ENCODE data around the gene INPP5E.

The INPP5E gene, protein sequence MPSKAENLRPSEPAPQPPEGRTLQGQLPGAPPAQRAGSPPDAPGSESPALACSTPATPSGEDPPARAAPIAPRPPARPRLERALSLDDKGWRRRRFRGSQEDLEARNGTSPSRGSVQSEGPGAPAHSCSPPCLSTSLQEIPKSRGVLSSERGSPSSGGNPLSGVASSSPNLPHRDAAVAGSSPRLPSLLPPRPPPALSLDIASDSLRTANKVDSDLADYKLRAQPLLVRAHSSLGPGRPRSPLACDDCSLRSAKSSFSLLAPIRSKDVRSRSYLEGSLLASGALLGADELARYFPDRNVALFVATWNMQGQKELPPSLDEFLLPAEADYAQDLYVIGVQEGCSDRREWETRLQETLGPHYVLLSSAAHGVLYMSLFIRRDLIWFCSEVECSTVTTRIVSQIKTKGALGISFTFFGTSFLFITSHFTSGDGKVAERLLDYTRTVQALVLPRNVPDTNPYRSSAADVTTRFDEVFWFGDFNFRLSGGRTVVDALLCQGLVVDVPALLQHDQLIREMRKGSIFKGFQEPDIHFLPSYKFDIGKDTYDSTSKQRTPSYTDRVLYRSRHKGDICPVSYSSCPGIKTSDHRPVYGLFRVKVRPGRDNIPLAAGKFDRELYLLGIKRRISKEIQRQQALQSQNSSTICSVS

DNA sequence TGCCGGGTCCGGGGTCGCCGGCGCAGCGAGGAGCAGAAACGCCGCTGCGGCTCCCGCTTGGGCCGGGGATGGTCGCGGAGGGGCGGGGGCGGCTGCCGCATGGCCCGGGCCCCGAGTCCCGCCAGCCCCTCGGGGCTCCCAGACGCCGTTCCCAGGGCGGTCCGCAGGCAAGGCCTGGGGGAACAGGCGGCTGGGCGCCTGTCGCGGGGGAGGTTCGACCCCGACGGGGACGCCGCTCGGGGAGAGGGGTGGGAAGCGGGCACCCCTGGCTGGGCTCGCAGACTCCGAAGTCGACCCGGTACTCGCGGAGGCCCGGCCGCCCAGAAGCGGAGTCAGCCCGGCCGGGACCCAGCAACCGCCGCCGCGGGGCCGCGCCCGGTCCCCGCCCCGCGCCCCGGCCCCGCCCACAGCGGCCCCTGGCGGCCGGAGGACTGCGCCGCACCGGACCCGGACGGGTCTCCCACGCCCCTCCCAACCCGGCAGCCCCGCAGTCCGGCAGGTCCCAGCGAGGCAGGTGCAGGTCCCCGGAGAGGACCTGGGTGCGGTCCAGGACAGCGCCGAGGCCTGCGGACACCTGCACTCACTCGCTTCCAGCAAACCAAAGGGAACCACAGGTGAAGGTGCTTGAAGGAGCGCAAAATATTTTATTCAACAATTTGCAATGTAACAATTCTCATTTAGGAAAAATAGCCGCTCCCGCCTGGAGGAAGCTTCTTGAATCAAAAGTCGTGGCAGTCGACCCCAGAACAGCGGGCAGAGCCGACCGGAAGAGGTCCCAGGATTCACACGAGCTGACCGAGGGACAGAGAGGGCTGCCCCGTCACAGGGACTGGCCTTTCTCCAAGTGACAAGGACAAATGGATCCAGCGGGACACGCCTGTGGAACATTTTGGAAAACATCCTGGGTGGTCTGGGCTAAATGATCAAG lies at the start of gene INPP5E:
INPP5E (minus strand) TSS at position 365 of the 928 bp plus-strand sequence. CDS start 426 bp downstream, outside the sequence.
- DNase-seq, result peak in 43 of 56 donors; percentile 7 to 78 (median 39)

DNA sequence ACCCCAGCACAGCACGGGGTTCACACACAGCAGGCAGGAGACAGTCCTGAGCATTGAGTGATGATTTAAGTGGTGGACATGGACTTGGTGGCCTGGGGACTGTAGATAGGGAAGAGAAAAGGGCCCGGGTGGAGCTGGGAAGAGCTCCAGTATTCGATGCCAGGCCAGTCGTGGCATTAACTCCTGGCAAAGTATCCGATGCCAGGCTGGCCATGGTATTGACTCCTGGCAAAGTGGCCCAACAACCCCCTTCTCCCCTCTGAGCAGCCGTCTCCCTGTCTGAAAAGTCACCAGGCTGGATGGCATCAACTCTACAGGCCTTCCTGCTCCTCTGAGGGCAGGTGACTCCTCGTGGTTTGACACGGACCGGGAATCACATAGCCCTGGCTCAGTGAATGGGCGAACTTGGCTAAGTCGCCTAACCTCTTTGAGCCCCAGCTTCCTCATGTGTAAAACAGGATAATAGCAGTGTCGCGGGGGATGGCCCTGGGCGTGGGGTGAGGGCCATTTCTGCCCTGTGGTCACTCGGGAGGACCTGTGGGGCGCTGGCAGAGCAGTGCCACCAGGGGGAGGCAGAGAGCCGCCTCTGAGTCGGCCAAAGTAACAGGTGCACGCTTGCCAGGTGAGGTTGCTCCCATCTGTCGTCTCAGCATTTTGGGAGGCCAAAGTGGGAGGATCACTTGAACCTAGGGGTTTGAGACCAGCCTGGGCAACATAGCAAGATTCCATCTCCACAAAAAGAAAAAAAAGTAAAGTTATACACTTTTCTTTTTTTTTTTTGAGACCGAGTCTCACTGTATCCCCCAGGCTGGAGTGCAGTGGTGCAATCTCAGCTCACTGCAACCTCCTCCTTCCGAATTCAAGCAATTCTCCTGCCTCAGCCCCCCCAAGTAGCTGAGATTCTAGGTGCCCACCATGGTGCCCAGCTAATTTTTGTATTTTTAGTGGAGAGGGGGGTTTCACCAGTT lies 48.9 kb upstream of the INPP5E start:
- DNase-seq, result peak in 39 of 56 donors; percentile 10 to 78 (median 42)

DNA sequence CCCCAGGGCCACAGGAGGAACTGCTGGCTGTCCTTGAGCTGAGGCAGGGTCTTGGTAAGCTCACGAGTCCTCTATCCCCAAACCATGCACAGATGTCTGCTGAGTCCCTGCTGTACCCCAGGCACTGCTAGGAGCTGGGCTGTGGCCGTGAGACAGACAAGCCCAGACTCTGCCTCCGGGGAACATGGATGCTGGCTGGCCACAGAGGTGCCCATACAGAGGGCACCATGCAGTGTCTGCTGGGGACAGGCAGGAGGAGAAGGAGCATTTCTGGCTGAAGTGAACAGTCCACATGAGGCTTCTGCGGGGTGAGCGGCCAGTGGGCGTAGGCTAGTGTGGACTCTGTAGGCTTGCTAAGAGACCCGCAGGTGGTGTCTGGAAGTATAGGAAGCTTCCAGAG lies 48.0 kb upstream of the INPP5E start:
- no peak for DNase-seq

DNA sequence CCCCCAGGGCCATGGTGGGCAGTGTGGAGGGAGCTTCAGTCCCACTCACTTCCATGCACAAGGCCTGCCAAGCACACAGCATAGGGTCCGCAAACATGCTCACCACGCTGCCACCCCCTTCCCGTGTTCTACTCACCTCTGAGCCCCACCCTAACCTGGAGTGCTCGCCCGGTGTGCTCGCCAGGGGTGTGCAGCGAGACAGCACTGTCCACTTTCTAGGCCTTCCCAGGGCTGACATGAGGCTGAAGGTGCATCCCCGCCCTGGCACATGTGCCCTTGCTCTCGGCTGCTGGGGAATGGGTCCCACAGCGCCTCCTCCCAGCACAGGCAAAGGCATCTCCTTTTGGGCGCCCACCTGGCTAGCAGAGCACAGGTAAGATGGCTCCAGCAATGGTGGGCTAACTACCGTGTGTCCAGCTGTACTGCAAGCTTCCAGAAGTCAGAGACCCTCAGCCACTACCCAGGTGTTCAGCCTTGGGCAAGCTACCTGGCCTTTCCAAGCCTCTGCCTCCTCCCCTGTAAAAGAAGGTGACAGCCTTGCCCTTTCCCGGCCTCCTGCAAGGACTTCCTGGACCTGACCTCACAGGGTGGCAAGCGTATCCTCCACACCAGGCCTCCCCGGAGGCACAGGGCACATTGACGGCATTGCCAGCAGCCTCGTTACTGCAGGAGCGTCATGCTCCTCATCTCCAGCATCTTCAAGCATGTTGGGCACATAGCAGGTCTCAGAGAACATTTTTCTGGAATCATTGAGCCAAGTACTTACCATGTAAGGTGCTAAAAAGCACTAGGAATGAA lies 47.4 kb upstream of the INPP5E start:
- DNase-seq, result no peak

DNA sequence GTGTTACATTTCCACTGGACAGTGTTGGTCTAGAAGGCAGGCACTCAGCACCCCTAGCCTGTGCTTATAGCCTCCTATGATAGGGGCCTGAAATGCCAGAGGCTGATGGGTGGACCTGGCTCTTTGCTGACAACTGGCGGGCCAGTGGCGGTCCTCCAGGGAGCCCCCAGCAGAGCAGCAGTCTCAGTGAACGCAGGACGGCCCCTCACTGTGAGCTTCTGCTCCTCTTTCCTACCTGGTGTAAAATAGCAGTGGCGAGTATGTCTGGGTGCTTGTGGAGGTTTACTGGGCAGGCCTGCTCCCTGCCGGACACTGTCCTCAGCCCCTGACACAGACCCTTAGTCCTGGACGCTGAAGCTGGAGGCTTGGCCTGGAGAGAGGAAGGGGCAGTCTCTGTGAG lies 46.5 kb upstream of the INPP5E start:
- no peak for DNase-seq

DNA sequence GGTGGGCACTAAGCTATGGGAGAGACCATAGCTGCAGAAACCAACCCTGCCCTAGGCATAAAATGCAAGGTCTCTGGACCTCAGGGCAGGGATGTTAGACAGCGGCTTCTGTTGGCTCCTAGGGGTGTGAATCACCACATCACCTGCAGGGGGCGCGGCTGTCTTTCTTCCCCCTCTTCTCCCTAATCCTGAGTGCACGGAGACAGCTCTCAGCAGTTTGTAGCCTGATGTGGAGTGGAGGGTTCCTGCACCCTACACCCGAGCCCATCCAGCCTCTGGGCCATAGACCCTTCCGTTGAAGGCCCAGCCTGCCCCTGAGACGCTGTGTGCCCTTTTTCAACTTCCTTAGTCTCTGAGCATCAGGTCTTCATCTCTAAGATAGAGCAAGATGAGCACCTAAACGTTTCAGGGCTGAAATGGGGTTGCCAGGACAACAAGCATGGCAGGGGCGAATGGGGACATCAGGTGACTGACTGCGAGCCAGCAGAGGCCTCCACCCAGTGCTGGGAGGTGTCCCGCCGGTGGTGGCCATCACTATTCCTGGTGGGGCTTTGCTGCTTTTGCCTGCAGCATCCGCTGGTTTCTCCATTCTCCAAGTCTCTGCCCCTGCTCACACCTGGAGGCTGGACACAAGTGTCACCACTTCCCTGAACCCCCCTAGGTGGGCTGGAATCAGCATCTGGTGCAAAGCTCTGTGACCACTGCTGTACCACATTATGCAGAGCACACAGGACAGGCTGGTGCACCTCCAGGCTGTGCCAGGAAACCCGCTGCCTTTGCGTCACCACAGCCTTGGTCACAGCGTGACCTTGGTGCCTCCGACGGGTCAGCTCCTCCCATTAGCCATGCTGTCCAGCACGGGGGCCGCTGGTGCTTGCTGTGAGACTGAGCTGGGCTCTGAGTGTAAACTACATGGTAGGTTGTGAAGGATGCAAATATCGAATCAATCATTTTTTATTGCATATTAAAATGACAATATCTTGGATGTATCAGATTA lies 45.7 kb upstream of the INPP5E start:
- peak in 51 of 56 donors; percentile 25 to 92 (median 66) for DNase-seq

DNA sequence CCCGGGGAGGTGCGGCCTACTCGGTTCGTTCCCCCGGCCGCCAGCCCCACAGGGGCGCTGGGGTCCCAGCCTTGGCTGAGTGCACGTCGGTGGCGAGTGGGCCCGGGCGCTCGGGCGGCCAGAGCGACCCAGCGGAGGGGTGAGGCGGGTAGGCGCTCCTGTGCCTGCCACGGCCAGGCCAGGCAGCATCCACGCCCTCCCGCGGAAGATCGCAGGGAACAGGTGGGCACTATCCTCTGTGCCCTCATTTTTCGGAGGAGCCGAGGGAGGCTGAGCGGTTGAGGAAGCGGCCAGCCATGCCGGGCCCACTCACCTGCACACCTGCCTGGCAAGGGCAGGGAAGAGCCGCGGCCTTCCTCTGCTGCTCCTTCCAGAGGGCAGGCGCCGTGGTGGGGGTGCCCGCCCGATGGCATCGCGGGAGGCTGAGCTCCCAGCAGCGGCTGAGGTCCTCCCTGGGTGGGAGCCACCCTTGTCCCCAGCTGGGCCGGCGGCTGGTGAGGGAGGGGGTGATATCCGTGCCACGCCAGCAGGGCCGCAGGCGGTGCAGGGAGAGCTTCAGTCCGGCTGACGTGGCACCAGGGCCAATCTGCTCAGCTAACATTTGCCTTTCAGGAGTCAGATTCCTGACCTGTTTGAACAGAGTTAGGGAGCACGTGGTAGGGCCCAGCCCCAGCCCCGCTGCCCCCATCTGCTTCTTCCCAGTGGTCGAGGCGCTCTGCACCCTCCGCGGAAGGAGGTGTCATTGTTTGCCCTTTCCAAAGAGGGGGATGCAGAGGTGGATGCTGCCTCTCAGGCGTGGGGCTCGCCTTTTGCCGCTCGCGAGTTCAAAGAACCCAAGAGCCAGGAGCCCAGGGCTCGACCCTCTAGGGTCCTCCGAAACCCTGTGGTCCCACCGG lies 44.8 kb upstream of the INPP5E start:
- peak in 3 of 56 donors; percentile 40 to 56 (median 50) for DNase-seq

DNA sequence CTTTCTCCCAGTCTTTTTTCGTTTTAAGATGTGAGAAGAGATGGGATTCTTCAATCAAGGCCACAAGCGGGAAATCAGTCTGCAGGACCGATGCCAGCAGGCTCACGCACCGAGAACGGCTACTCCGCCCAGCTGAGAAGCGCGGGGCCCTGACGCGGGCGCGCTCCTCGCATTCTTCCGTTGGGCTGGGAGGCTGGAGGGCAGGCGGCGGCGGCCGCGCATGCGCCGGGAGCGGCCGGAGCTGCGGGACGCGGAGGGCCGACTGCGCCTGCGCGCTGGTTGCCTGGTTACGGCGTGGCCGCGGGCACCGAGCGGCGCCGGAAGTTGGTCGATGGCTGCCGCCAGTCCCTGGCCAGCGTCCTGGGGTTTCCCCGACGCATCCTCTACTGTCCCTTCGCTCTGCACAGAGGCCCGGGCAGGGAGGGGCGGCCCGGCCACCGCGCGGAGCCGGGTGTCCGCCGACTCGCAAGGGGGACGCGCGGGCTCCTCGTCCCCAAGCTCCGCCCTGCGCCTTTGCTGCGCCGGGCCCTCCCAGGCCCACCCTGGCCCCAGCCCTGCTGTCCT lies 44.0 kb upstream of the INPP5E start:
- peak in 54 of 56 donors; percentile 58 to 96 (median 91) for DNase-seq

DNA sequence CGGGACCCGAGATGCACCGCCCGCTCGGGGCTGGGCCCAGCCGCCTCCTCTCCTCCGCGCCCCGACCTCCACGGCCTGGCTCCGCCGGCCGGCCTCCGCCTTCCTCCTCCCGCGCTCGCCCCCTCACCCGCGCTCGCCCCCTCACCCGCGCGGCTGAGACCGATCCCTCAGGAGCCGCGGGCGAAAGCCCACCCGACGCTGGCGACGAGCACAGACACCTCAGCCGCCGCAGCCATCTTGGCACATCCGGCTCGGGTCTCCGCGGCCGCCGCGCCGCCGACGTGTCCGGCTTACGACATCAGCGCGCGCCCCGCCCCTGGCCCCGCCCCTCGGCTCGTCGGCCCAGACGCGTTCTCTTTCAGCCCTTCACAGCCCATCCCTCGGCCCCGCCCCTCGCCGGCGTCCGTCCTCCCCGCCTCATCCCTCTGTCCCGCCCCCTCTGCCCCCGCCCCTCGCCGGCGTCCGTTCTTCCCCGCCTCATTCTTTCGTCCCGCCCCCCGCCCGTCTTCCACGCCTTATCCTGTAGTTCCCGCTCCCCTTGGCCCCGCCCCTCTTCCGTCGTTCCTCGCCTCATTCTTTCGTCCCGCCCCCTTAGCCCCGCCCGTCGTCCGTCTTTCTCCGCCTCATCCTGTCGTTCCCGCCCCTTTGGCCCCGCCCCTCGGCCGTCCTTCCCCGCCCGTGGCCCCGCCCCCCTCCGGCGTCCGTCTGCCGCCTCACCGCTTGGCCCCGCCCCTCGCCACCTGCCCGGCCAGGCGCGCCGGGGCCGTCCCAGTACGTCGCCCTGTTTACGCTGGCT lies 43.3 kb upstream of the INPP5E start, which contains the start of gene SEC16A:
SEC16A (minus strand) TSS at position 248 of the 796 bp plus-strand sequence. CDS start 5,425 bp downstream, outside the sequence.
- DNase-seq, result peak; percentile 86 to 100 (median 100)

DNA sequence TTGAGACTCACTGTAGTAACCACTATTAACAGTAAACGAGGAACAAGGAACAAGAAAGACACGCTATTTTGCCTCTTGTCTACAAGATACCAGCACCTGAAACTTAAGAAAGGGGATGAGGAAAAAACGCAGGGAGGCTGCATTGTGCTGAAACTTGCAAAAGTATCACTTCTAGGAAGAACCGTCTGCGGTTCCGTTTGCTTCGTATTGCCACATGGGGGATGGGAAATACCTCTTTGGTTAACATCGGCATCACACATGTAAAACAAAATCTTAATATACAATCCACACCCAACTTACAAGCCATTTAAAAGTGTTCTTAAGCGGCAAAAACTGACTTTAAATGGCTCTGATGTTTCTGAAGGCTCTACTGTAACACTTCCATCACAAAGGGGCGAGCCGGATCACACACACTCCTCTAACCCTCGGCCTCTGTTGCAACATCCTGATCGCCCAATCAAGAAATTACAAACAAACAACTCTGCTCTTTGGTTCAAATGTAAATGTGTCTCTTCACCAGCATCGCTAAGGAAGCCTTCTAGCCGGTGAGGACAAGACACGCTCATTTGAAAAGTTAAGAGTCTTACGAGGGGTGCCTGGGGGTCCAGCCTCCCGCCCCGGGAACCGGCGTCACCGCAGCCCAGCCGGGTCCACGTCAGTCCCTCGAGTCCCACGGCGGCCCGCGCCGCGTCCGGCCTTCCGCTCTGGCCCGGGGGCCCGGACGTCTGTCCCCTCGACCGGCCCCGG lies 42.6 kb upstream of the INPP5E start:
- DNase-seq, result no peak

DNA sequence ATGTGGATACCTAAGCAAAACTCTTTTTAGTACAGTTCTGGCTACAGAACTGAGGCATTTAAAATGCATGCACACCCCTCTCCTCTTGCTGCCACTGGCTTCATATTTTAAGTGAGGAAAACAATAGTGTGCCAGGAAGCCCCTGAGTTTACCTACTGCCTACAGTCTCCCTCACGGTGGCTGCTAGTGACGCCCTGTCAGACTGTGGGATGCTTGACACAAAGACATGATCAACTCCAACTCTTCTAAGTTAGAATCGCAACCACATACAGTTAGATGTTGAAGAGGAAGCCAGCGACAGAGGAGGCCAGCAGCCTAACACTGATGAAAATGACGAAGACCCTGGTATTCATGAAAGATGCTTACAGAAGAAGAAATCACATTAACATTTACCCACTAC lies 41.9 kb upstream of the INPP5E start:
- no peak for DNase-seq

DNA sequence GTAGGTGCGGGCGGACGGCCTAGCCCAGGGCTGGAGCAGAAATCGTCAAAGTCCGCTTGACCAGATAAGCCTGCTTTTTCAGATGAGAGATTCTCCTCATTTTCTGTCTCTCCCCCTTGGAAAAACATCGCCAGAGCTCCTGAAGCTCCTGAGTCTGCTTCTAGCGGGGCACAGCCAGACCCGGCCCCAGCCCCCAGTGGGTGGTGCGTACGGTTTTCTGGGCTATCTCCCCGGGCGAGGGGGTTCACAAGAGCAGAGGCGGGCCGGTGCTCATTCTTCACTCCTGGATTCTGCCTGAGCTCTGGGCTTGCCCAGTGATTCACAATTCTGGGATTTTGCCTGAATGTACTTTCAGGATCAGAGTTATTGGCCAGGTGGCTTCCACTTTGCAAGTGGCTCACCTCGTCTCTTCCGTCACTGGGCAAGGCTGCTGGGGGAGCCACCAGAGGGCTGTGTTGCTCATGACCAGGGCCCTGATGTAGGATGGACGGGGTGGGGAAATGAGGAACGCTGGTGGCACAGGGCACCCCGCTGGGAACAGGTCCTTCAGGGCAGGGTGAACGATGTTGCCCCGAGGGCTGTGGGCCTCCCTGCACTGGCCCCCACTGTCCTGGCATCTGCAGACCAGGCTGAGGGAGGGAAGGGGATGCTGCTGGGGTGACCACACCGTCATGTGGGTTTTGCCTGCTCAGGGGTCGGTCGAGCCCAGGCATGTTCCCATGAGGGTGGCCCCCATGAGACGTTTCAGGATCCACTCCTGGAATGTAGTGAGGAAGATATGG lies 36.9 kb upstream of the INPP5E start:
- DNase-seq, result no peak

DNA sequence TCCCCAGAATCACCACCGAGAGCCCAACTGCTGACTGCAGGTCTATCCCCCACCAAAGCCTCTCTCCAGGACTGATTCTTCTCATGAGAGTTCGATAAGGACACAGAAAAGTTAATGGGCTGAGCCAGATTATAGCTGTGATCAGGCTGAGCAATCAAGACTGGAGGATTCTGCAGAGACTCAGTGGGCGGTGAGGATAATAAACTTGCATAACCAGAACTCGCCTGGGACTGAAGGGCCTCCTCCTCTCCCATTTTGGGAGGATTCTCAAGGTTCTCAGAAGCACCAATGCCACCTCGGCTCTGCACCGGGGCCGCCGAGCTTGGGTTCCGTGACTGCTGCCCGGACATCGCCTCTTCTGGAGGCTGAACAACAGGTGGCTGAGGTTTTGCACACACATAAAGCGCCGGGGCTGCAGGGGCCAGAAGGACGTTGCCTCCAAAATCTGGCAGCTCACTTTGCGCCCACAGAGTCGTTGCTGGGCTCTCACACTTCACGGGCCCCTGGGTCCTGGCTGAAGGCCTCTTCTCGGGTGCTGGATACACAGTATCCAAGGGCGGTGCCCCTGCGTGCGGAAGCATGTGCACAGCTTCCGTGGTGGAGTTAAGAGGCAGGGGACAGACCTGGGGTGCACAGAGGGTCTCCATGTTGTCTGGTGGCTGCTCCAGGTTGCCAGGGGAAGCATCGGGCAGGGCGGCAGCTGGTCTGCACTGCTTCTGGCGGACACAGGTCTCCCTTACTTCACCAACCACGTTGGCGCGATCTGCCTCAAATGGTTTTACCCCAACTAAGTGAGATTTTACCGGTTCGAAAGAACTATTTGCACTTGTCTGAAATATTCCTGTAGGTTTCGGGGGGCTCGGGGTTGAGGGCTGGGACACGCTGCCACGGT lies 35.6 kb upstream of the INPP5E start:
- peak in 4 of 56 donors; percentile 12 to 38 (median 32) for DNase-seq

Data from nucleus accumbens (tissue), 56 donors.